ENCODE results near the gene STK33.
A peak's percentile ranks its signal among the peaks of the same experiment; 100 is the strongest.

The STK33 gene

GRCh38 chr11:8601376-8602133 is 7.5 kb upstream of the STK33 start:
- in situ Hi-C loops (cut with HindIII; ENCODE audit: low pct_ligation_motif_present, low sequenced_read_pairs) = no loop called here
- H3K36me3 ChIP-seq (replicated peaks) = no peaks in the 10 kb centered on the region
- no peak overlapping the region for H3K27ac ChIP-seq
- no peak overlapping the region for H3K4me3 ChIP-seq (ENCODE audit: low read depth, low read length)
- DNase-seq = no peak
- no peaks in the 10 kb centered on the region for H3K27me3 ChIP-seq (replicated peaks)
- TF ChIP-seq CTCF (IDR thresholded peaks at IDR 0.05; ENCODE audit: low read depth, low read length, missing control alignments) = no peak

GRCh38 chr11:8598506-8598905 is 4.5 kb upstream of the STK33 start:
- no peak for TF ChIP-seq CTCF (IDR thresholded peaks at IDR 0.05; ENCODE audit: low read depth, low read length, missing control alignments)
- Histone ChIP-seq H3K36me3 (replicated peaks) (no peaks in the 10 kb centered on the region), H3K27me3 (replicated peaks) (no peaks in the 10 kb centered on the region), H3K27ac (no peak overlapping the region), H3K4me3 (ENCODE audit: low read depth, low read length) (no peak overlapping the region)
- no peak for DNase-seq
- in situ Hi-C loops (cut with HindIII; ENCODE audit: low pct_ligation_motif_present, low sequenced_read_pairs) = no loop called here

GRCh38 chr11:8597182-8597581 is 3.2 kb upstream of the STK33 start:
- no peaks in the 10 kb centered on the region for H3K27me3 ChIP-seq (replicated peaks)
- H3K27ac ChIP-seq = no peak overlapping the region
- in situ Hi-C loops (cut with HindIII; ENCODE audit: low pct_ligation_motif_present, low sequenced_read_pairs) = no loop called here
- H3K4me3 ChIP-seq (ENCODE audit: low read depth, low read length) = no peak overlapping the region
- H3K36me3 ChIP-seq (replicated peaks) = no peaks in the 10 kb centered on the region
- peak; percentile 76 for DNase-seq
- TF ChIP-seq CTCF (IDR thresholded peaks at IDR 0.05; ENCODE audit: low read depth, low read length, missing control alignments) = no peak

- in situ Hi-C loops (cut with HindIII; ENCODE audit: low pct_ligation_motif_present, low sequenced_read_pairs) = no loop called here
- no peak overlapping the region for H3K27ac ChIP-seq
- no peaks in the 10 kb centered on the region for H3K27me3 ChIP-seq (replicated peaks)
- TF ChIP-seq CTCF (IDR thresholded peaks at IDR 0.05; ENCODE audit: low read depth, low read length, missing control alignments) = no peak
- H3K4me3 ChIP-seq (ENCODE audit: low read depth, low read length) = no peak overlapping the region
- no peak for DNase-seq
- no peaks in the 10 kb centered on the region for H3K36me3 ChIP-seq (replicated peaks)
These were observed 2.5 kb upstream of the STK33 start for GRCh38 chr11:8596504-8597046.

- DNase-seq = no peak
- peak overlapping the region; percentile 63 for H3K4me3 ChIP-seq (ENCODE audit: low read depth, low read length)
- no peak overlapping the region for H3K27ac ChIP-seq
- H3K27me3 ChIP-seq (replicated peaks) = no peaks in the 10 kb centered on the region
- no peaks in the 10 kb centered on the region for H3K36me3 ChIP-seq (replicated peaks)
- in situ Hi-C loops (cut with HindIII; ENCODE audit: low pct_ligation_motif_present, low sequenced_read_pairs) = no loop called here
- TF ChIP-seq CTCF (IDR thresholded peaks at IDR 0.05; ENCODE audit: low read depth, low read length, missing control alignments) = no peak
These were observed 573 bp downstream of the STK33 start for GRCh38 chr11:8593455-8593854.

Data from brain microvascular endothelial cell (primary cell).